NCI-H446 (cell line): ENCODE data around the gene NBDY.
A peak's percentile ranks its signal among the peaks of the same experiment; 100 is the strongest.
"Not testable (repeated sequence)": the region's sequence is repeated elsewhere in the genome, so short reads cannot be mapped to it uniquely, and the experiment has no call there.

Experiments used
- DNase-seq, 2 experiments: peaks; one replicate each; lab custom pipeline; 2025; lab: John Stamatoyannopoulos, UW

The NBDY gene

DNA sequence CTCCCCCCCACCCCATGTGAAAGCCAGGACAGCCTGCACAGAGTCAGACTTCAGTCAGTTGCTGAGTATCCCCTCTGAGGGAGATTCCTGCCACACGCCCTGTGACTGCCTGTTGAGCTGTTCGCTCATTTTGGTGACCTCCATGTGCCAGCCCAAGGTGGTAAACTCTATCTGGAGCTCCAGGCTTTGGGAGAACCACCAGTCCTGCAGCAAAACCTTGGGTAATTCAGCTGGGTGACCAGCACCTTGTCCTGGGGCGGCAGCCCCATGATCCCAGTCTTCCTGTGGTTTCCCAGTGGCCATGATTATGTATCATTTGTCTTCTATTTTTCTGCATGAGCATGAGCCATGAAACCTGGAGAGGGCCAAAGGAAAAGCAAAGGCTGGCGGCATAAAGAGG, 73.4 kb downstream of the NBDY start:
- no peak for DNase-seq

- DNase-seq = peak; percentile 4 to 40
Measured at GRCh38 chrX:56802921-56803849, 74.1 kb downstream of the NBDY start.

DNA sequence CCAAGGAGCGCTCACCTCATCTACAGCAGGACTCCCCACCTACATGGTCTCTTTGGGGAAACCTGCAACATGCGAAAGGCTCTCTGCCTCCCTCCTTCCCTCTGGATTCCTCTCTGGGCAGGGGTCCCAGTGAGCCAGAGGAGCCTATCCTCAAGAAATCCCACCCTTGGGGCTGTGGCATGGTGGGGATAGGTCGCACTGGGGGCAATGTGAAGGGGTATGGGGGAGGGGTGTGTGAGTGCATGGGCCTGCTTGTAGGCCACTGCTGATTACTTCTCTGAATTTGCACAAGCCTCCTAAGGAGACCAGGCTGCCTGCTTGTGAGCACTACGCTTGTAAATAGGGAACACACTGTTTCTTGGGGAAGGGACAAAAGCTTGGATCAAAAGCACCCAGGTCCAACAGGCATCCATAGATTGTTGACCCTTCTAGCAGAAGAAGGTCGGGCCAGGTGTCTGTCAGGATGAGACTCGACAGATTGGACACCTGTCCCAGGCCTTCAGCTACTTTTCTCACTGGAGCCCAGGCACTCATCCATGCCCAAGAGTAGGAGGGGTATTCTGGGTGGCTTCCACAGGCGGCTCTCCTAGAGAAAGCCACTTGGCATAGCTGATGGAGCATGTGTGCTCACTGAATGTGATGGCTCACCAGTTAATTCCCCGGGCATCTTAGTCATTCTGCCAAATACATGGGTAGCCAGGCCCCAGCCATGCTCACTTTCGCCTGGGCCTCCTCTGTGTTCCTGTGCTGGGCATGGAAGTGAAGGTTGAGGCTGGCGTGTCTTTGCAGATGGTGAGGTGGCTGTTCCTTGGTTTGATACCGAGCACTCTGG, 75.0 kb downstream of the NBDY start:
- peak; percentile 1 to 37 for DNase-seq

DNA sequence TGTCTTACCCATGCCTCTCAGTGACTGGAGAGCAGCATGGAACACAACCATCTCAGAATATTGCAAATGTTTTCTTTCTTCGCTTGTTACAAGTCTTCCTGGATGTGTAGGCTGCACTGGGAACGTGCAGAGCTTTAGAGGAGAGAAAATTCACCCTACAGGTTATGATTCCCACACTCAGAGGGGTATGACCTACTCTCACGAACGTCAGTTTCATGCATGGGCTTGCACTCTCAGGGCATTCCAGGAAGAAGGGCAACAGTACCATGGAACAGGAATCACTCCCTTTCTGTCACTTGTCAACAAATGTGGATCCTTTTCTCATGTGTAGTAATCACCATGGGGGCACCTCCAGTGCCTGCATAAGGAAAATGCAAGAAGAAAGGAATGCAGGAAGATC, 75.8 kb downstream of the NBDY start:
- no peak for DNase-seq

GRCh38 chrX:56805399-56805798, 76.4 kb downstream of the NBDY start:
- no peak for DNase-seq

- DNase-seq = not testable (repeated sequence)
Measured at GRCh38 chrX:56806176-56806575, 77.1 kb downstream of the NBDY start.

GRCh38 chrX:56811599-56811998, 82.6 kb downstream of the NBDY start:
- no peak for DNase-seq

DNA sequence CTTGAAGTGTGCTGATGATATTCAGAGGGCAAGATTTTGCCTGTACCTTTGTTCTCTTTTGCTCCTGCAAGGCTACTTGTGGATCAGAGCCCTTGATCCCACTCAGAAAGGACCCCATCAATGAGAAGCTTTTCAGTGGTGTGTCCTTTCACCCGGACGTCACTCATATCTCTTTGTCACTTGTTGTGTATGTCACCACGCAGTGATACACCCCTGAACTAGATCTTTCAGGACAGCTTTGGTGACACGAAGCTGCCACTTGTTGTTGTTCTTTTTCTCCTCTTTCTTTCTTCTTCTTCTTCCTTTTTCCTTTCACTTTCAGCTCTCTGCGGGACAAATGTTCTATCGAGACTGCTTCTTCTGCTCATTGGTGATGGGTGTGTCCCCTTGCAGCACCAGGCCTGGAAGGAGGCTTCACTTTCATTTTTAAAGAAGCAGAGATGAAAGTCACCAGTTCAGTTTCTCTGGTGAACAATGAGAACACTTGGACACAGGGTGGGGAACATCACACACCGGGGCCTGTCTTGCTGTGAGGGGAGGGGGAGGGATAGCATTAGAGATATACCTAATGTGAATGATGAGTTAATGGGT, 83.6 kb downstream of the NBDY start:
- DNase-seq = no peak

DNA sequence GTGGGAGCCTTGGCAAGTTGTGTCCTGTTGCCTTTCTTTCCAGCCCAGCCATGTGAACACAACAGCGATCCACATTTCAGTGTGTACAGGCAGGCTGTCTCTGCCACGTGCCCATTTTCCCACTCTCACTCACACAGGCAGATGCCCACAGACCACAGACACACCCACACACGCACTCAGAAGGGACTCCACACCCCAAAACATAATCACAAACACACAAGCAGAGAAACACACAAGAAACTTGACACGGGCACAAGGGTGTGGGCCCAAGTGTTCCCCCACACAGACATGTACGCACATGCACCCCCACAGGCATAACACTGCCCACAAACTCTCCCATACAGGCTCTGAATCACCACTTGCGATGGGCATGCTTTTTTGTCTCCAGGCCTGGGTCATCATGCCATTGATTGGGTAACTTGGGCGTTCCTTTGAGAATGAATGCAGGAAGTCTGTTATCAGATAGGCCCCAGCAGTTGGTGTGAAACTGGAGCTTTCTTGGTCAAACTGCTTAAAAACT, 84.3 kb downstream of the NBDY start:
- no peak for DNase-seq

DNA sequence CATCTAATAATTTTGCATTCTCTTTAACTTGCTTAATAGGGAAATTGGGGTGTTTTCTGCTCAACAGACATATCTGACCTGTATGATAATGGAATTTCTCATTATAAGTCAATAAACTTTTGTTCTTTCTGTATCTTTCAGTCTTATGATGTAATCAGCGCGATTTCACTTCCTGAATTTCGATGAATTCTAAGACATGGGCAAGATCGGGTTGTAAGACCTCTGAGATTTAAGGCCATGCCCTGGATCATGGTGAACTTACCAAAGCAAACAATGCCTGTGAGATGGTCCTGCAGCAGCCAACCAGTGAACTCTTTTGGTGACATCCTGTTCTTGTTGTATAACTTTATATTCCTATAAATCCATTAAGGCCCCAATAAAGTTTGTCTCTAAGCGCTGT, 88.1 kb downstream of the NBDY start:
- DNase-seq = no peak

GRCh38 chrX:56826020-56826419, 97.0 kb downstream of the NBDY start:
- no peak for DNase-seq

- no peak for DNase-seq
Measured at GRCh38 chrX:56833626-56834025, 104.6 kb downstream of the NBDY start.

GRCh38 chrX:56853436-56853835, 124.4 kb downstream of the NBDY start:
- DNase-seq = no peak

- no peak for DNase-seq
Measured at GRCh38 chrX:56857042-56857441, 128.0 kb downstream of the NBDY start.

DNA sequence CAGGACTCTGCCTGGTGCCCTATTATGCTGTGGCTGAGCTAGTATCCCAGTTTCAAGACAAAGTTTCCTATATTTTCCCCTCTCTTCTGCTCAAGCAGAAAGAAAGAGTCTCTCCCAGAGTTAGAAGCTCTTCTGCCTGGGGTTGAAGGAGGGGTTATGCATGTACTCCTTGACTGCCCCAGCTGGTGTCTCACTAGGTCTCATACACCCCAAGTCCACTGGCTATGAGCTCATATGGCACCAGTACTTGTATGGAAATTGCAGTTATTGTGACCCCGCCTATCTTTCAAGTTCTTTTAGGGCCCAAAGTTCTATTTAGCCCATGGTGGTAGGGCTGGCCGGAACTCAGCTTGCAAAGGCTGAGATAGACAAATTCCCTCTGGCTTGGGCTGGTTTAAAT, 131.8 kb downstream of the NBDY start:
- DNase-seq = no peak
